Stimulated activated CD4-positive, alpha-beta T cell treated with anti-CD3 and anti-CD28 coated beads, Interleukin-1b, Interleukin-23, amount 100 ng/mL, for 1 hour (primary cell): ENCODE results near the gene DIPK1A.
"Not testable (repeated sequence)": the region's sequence is repeated elsewhere in the genome, so short reads cannot be mapped to it uniquely, and the experiment has no call there.

Source experiments
- DNase-seq, 2 donors: peaks; one replicate each; pipeline ENCODE4 v3.0.0-alpha.2; 2020; ENCODE audit warnings: low read depth in 2 of 2

The DIPK1A gene

GRCh38 chr1:92980732-92981647 lies 19.7 kb upstream of the DIPK1A start:
- DNase-seq: no peak

DNA sequence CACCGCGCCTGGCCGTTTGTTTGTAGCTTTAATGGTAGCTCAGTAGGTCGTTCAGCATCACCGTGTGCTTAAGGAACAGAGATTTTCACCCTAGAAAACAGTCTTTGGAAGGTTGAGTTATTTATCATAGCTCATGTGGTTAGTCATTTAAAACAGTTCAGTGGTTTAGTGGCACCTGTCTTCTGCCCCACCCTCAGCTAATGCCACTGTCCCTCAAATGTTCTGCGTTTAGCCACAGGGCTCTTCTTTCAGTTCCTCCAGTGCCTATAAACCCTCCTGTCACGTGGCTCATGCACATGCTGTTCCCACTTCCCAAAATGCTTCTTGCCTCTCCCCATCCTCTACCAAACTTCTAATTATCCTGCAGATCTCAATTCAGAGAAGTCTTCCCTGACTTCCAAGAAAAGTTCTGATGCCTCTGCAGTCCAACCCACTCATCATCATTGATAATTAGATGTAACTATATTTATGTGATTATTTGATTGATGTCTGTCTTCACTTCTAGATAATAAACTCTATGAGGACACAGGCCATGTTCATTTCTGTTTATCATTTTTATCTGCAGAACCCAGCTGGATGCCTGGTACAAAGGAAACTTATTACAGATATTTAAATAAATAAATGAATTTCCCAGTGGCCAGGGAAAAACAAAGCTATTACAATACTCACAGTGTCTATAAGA lies 14.4 kb upstream of the DIPK1A start:
- no peak for DNase-seq

DNA sequence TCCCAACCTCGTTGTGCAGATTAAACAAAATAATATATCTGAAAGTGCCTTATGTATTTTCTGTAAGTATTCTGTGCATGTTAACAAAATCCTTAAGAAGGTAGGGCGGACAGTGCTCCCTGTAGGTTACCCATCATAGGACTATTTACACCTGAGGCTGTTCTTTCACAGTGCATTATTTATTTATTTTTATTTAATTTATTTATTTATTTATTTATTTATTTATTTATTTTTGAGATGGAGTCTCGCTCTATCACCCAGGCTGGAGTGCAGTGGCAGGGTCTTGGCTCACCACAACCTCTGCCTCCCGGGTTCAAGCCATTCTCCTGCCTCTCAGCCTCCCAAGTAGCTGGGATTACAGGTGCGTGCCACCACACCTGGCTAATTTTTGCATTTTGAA lies 12.8 kb upstream of the DIPK1A start:
- not testable (repeated sequence) for DNase-seq

DNA sequence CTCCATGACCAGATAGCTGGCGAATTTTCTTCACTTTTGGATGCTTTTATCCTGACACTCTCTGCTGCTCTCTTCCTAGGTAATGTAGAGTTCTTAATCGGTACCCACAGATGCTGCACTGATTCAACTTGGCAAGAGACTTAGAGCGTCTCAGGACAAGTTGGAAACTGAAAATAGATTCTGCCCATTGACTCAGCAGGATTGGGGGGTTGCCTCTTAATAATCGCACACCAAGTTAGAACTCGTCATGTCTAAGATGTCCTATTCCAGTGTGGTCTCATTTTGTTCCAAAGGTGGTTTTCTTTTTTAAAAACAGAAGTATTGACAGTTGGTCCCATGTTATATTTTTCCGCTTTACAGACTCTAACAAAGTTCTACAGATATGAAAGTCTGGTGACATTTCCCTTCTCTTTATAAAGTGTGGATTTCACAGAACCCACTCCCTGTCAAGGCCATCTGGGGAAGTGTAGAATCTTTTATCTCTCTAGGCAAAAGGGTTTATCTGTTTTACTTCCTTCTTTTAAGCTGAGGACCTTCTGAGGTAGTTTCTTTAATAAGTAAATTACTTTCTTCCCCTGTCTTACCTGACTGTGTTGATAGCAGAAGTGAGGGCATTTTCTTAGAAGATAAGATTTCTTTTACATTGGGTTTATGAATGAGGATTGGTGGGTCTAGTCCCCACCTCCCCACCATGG lies 12.1 kb upstream of the DIPK1A start:
- DNase-seq: no peak

DNA sequence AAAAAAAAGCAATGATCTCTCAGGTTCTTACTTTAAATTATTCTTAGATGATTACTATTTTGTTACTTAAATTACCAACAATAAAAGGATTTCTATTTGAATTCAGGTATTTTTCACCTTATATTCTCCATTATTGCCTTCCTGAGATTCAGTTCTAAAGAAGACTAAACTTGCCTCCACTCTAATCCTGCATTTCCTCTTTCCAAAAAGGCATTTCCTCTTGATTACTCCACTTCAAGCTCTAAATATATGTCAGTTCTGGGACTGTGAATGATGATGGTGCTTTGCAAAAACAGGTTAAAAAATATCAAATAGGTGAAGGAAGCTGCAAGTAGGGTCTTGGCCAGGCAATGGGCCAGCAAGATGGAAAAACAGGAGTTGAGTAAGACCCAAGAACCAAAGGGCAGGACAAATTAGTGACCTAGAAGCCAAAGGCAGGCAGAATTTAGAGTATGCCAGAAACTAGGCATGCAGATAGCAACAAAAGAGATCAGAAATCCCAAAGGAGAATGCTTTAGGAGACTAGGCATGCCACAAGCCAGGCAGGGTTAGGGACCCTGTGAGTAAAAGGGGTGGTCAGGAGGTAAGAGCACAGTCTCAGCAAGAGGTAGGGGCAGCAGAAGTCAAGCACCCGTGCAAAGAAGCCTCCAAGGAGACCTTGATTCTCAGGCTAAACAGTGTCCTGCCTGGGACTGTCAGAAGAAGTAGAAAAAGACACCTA lies 11.3 kb upstream of the DIPK1A start:
- no peak for DNase-seq

DNA sequence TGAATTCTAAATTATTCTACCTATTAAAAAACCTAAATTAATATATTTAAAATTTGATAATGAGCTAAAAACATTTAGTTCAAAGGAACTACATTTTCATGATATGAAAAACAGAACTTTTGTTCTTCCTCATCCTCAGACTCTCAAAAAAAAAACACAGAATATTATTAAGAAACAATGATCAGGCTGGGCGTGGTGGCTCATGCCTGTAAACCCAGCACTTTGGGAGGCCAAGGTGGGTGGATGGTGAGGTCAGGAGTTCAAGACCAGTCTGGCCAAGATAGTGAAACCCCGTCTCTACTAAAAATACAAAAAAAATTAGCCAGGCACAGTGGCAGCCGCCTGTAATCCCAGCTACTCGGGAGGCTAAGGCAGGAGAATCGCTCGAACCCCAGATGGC lies 10.7 kb upstream of the DIPK1A start:
- DNase-seq: not testable (repeated sequence)

GRCh38 chr1:92970990-92971689 lies 9.9 kb upstream of the DIPK1A start:
- no peak for DNase-seq

- DNase-seq: no peak
These were observed 8.3 kb upstream of the DIPK1A start for GRCh38 chr1:92969517-92969916.

DNA sequence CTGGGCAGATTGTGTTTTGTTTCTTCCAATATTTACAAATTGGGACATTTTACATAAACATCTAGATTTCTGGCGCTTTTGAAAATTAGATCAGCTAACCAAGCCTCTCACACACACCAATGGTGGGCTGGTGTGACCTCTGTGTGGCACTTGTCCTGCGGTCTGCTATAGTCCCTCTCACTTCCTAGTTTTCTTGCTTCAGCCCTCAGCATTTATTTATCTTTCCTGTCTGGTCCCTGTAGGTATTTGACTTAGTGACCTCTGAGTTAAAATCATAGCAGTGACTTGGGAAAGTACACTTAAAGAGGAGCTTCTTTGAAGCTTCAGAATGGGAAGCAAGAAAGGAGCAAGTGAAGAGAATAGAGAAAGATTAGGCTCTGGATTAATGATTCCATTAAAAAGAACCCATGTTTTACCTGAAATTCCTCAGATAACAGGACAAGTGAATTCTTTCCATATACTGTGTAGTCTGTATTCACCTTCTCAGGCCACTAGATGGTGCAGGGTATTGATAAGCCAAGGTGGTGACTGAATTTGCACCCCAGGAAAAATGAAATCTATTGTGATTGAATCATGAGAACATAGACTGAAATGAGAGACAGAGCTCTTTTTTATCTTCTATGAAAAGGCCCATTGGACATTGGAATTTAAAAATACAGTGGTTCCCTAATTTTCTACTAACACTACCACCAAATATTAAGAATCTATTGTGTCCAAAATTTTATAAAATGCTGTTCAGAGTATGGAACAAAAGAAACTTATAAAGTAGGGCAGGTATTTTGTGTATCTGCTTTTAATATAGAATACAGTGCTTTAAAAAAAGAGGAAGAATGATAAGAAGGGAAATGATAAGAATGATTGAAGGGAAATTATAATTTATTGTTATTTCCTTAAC lies 7.1 kb upstream of the DIPK1A start:
- DNase-seq: no peak

DNA sequence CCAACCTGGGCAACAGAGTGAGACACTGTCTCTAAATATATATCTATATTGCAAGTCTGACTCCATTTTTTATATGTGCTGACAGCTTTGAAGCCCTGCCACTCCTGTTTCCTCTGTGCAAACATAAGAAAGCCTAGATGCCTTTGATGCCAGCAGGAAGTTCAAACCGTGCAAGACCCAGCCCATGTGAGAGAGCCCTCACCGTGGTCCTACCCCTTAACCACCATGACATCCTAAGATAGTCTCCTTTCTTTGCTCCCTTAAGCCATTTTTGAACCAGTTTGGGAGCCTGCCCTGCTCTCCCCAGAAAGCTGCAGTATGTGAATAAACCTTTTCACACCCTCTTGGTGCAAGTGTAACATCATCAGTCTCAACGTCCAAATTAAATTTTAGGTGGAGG lies 3.7 kb upstream of the DIPK1A start:
- DNase-seq: no peak

- DNase-seq: no peak
These were observed 3.1 kb upstream of the DIPK1A start for GRCh38 chr1:92964316-92964715.

DNA sequence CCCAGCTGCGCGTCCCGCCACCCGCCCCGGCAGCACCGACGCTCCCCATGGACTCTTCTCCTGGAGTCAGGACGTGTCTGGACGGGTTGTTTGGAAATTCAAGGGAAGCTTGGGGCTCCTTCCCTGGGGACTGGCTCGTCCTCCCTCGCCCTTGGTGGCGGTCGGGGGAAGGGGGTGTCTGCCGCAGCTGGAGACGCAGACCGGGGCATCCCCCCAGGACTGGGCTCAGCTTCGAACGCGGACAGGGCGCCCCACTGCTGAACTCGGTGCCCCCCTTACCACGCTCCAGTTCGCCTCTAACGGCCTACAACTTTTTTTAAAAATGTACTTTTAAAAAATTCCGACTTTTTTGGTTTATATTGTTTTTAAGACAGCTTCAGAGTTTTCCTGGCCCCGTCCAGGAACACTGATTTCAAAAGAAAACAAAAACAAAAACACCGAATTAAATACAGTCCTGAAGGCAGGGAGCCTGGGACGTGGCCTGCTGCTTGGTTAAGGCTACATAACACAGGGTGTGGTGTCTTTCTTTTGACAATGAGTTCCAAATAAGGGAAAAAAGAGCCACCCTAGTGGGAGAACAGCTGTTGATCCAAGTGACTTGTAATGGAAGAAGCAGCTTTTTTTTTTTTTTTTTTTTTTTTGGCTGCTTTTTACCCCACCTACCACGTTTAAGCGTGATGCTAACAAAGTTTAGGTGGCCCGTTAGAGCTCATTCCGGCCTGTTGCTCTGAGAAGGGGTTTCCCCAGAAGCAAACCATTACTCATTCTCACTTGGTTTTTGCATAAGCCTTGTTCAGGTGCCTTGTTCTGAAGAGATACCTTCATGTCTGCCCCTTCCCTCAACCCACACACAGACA lies 862 bp upstream of the DIPK1A start:
- peak; percentile 23 to 50 for DNase-seq

- peak; percentile 33 to 34 for DNase-seq
These were observed 699 bp downstream of the DIPK1A start for GRCh38 chr1:92960395-92961130.

DNA sequence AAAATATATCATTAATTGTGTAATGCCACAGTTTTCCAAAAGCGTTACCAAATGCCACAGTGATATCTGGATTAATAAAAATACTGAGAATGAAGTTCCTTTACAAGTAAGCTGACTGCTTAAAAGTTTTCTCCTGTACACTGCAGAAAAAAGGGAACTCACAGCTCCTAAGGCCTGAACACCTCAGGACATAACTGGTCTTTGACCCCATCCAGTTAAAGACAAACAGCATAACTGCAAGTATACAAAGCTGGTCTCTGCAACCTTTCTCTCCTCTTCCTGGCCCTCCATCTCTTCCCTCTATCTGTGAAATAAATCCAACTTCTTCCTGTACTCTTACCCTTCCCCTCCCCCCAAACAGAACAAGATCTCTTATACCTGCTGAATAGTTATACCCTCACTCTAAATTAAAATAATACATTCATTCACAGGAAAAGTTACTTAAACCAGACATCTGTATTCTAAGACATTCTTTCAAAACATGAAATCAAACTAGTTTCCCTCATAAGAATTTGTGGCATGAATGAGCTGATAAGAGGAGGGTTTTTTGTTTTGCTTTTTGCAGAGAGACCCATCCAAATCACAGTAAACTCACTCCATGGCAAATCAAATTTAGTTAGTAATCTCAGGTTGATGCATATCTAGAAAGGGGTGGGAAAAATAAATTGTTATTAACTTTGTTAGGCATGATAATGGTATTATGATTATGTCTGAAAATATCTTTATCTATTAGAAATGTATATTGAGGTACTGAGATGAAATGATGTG lies 2.9 kb downstream of the DIPK1A start:
- DNase-seq: no peak

DNA sequence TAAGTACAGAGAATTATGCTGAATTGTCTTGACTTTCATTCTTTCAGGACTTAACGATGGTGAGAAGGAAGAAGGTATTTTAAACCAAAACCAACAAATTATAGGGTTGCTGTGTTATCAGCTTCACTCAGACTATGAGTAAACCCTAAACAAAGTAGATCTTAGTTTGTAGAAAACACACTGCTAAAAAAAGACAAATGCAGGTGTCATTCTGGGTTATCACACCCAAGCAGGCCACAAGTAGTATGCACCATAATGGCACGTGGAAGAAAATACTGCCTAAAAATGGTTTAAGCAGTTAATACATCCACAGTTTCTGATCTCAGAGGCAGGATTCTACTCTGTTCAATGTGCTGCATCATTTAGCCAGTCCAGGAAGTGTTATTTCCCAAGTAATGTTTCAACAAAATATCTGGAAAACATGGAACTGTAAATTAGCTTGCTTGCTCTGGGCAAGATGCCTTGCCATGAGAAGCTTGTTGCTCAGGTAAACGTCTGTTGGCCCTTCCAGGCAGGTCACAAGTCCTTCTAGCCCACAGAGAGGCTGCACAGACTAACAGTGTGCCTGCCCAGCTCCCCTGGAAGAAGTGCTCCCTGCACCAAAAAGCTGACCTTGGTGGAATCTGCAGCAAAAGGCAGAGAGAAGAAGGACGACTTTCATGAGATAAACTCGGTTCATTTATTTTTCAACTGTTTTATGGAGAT lies 4.1 kb downstream of the DIPK1A start:
- no peak for DNase-seq

DNA sequence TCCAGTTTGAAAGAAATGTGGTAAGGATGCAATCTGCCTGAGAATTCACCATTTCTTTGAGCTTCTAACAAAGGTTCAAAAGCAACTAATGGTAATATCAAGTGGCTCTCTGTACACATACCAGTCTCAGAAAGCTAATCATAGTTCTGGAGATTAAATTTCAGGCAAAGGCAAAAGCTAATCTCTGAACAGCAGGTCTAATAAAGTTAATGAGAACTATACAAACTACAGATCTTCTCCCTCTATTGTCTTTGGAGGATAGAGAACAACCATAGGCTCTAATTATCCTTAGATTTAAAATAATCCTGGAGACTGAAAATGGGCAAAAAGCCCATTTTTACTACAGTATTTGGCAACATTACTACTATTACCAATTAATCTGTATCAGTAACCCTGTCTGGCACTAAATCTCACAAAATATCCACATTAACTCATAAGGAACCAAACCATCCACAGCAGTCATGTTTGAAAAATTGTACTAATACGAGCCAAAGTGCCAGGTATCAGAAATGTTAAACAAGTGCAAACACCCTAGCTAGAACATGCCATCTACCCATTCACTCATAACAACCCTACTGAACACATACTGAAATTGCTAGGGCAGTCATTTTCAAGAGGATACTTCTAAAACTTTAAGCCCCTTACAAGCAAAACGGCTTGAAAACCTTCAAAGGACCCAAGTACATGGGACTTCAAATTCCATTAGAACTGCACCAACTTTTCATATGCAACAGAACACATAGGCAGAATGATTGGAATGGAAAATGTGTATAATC lies 4.8 kb downstream of the DIPK1A start:
- no peak for DNase-seq
